GM12878 (cell line): Measurements from ENCODE around the gene HHIP. TPM values are rescaled to one million over a fixed set of nuclear protein-coding genes. Genes with fewer than 3 reads are reported as not detected.

Experiments used
- ATAC-seq: fragments of 200-7000 bp; cut with Tn5 transposase; 3 replicates; pipeline ENCODE4 v1.9.1; 2020; ENCODE audit warnings: mild to moderate bottlenecking, moderate library complexity
- BruUV-seq: library from RNA; stranded (reverse); fragments of 400-500 nt; replicated peaks from 2 replicates; lab custom pipeline; 2021; lab: Mats Ljungman, UMichigan
- CTCF ChIA-PET: fragments of 300-600 bp; sonication (Branson Sonifier 250); formaldehyde crosslinking; extraction: SDS; loops from one replicate; lab custom pipeline; 2021; ENCODE audit warnings: inconsistent platforms; lab: Yijun Ruan, JAX
- POLR2A ChIA-PET: fragments of 350-600 bp; formaldehyde crosslinking; extraction: SDS; loops from one replicate; lab custom pipeline; 2021; ENCODE audit warnings: inconsistent platforms; lab: Charles Lee
- RAD21 ChIA-PET: fragments of 300-600 bp; sonication (Branson Sonifier 250); formaldehyde crosslinking; loops from one replicate; lab custom pipeline; 2023; ENCODE audit warnings: antibody characterized with exemption; ENCODE audit not compliant: unreplicated experiment; lab: Charles Lee
- SMC1A ChIA-PET: fragments of 300-600 bp; sonication (Branson Sonifier 250); formaldehyde crosslinking; loops from one replicate; lab custom pipeline; 2023; ENCODE audit not compliant: unreplicated experiment, uncharacterized antibody; lab: Charles Lee
- DNase-seq: peaks from one replicate; pipeline ENCODE4 v3.0.0-alpha.2; 2011; ENCODE audit warnings: low read depth, low spot score
- FAIRE-seq: peaks from 3 replicates; lab custom pipeline; 2011; peaks lifted over from hg19 to GRCh38; lab: Jason Lieb, UNC
- H2AFZ ChIP-seq: 2 replicates; pipeline ENCODE4 v1.6.0; 2011; ENCODE audit warnings: low read depth, low read length, control low read depth; ENCODE audit not compliant: control insufficient read depth
- H3K27ac ChIP-seq: 2 replicates; pipeline ENCODE4 v1.5.1; 2011; ENCODE audit warnings: control low read depth; ENCODE audit not compliant: control insufficient read depth, insufficient read depth
- H3K27me3 ChIP-seq, 2 experiments: replicated peaks in 1 of 2; 2 replicates each; pipeline versions ENCODE4 v1.6.0 to v1.6.1; 2011; ENCODE audit warnings: low read length in 1 of 2; ENCODE audit not compliant: control insufficient read depth in 2 of 2, insufficient read depth in 2 of 2
- H3K36me3 ChIP-seq, 2 experiments: 2 replicates each; pipeline ENCODE4 v1.5.1; 2011; ENCODE audit warnings: low read length in 1 of 2; ENCODE audit not compliant: control insufficient read depth in 2 of 2, insufficient read depth in 2 of 2
- H3K4me1 ChIP-seq: 2 replicates; pipeline ENCODE4 v1.6.1; 2011; ENCODE audit warnings: mild to moderate bottlenecking, low read length, moderate library complexity, mixed read lengths; ENCODE audit not compliant: control insufficient read depth, insufficient read depth
- H3K4me2 ChIP-seq: 2 replicates; pipeline ENCODE4 v1.6.0; 2011; ENCODE audit warnings: control low read depth; ENCODE audit not compliant: control insufficient read depth, insufficient read depth
- H3K4me3 ChIP-seq: fragments of 200-600 bp; sonication (generic); 2 replicates; pipeline ENCODE4 v1.5.1; 2016
- H3K79me2 ChIP-seq: 2 replicates; pipeline ENCODE4 v1.6.0; 2011; ENCODE audit warnings: low read length; ENCODE audit not compliant: control insufficient read depth, insufficient read depth
- H3K9ac ChIP-seq: 2 replicates; pipeline ENCODE4 v1.8.0; 2011; ENCODE audit warnings: low read length, control low read depth, mixed read lengths; ENCODE audit not compliant: control insufficient read depth, insufficient read depth
- H3K9me3 ChIP-seq: replicated peaks from 3 replicates; pipeline ENCODE4 v1.5.1; 2011; ENCODE audit warnings: mild to moderate bottlenecking, low read length; ENCODE audit not compliant: control insufficient read depth, insufficient read depth
- H4K20me1 ChIP-seq: 2 replicates; pipeline ENCODE4 v1.6.0; 2011; ENCODE audit not compliant: control insufficient read depth, insufficient read depth
- CBX3 ChIP-seq: fragments of 200-600 bp; sonication (generic); IDR thresholded peaks from 2 replicates; pipeline ENCODE4 v1.6.1; 2016; ENCODE audit warnings: low read depth, borderline replicate concordance
- EGR1 ChIP-seq, 2 experiments: IDR thresholded peaks; 1 replicate in 1 of 2; 2 replicates in 1 of 2; pipeline ENCODE4 v1.6.1; 2011 to 2012; ENCODE audit warnings: low read depth in 2 of 2, low read length in 2 of 2, borderline replicate concordance in 1 of 2, mild to moderate bottlenecking in 1 of 2, moderate library complexity in 1 of 2
- EP300 ChIP-seq, 2 experiments: fragments of 150-350 bp in 1 of 2; IDR thresholded peaks; 2 replicates each; pipeline ENCODE4 v1.6.1; 2011 to 2012; ENCODE audit warnings: low read depth in 2 of 2, low read length in 2 of 2, borderline replicate concordance in 1 of 2, improper control_type of control experiment in 1 of 2, inconsistent platforms in 1 of 2; ENCODE audit not compliant: control insufficient read depth in 1 of 2
- ESRRA ChIP-seq: IDR thresholded peaks from 2 replicates; pipeline ENCODE4 v1.6.1; 2012; ENCODE audit warnings: mild to moderate bottlenecking, low read length, improper control_type of control experiment
- FOXM1 ChIP-seq: IDR thresholded peaks from 2 replicates; pipeline ENCODE4 v1.6.1; 2012; ENCODE audit warnings: low read depth, mild to moderate bottlenecking, inconsistent platforms, low read length, moderate library complexity
- GABPA ChIP-seq: IDR thresholded peaks from 2 replicates; pipeline ENCODE4 v1.6.1; 2014; ENCODE audit warnings: antibody characterized with exemption, low read depth, mild to moderate bottlenecking, inconsistent platforms
- MYC ChIP-seq: IDR thresholded peaks from 2 replicates; pipeline ENCODE4 v1.6.1; 2011; ENCODE audit warnings: mild to moderate bottlenecking, low read length, moderate library complexity, inconsistent platforms; ENCODE audit not compliant: insufficient read depth, insufficient replicate concordance, insufficient read length, severe bottlenecking
- SMC3 ChIP-seq: IDR thresholded peaks from 2 replicates; pipeline ENCODE4 v1.6.1; 2011; ENCODE audit warnings: low read length, improper control_type of control experiment, borderline replicate concordance
- TAF1 ChIP-seq: IDR thresholded peaks from 2 replicates; pipeline ENCODE4 v1.6.1; 2011; ENCODE audit warnings: mild to moderate bottlenecking, low read depth, low read length, borderline replicate concordance
- TCF12 ChIP-seq: IDR thresholded peaks from 2 replicates; pipeline ENCODE4 v1.6.1; 2011; ENCODE audit warnings: low read depth, mild to moderate bottlenecking, low read length
- WRNIP1 ChIP-seq: IDR thresholded peaks from 2 replicates; pipeline ENCODE4 v1.6.1; 2011; ENCODE audit warnings: low read depth, low read length, improper control_type of control experiment, borderline replicate concordance
- whole genome bisulfite sequencing: methylation state at CpG from one replicate; pipeline ENCODE4 v1.1.6; 2016; ENCODE audit warnings: low lambda C conversion rate; ENCODE audit not compliant: insufficient replicate concordance, insufficient coverage; ENCODE audit errors: missing lambda C conversion rate; 5-methylcytosine and 5-hydroxymethylcytosine counted together
- in situ Hi-C: fragments of 300-500 bp; cut with MboI; formaldehyde crosslinking; loops from 9 replicates; pipeline ENCODE4 v1.14.3; 2018; ENCODE audit warnings: mixed read lengths
- intact Hi-C: fragments of 100-400 bp; cut with micrococcal nuclease; formaldehyde crosslinking; loops from one replicate; pipeline ENCODE4 v1.14.2; 2022; ENCODE audit not compliant: unreplicated experiment
- polyA plus RNA-seq, 11 experiments: library from polyadenylated mRNA; depleted of rRNA in 4 of 11; unstranded in 6 of 11; stranded (reverse) in 5 of 11; fragments of >200 nt; fragmentation: Nextera tagmentation in 4 of 11; fragmentation: Illumina TruSeq in 1 of 11; extraction: Ambion mirVana in 4 of 11; extraction: Trizol in 1 of 11; gene quantifications; 1 replicate in 1 of 11; 2 replicates in 10 of 11; pipeline versions ENCODE4 v1.2.1 to v1.2.3, GENCODE V29; 2011 to 2016; ENCODE audit warnings: inconsistent platforms in 2 of 11, missing spikeins in 2 of 11, low read depth in 1 of 11
- total RNA-seq, 4 experiments: library from RNA; depleted of rRNA in 3 of 4; stranded (reverse); fragments of >200 nt in 3 of 4; fragmentation: Illumina TruSeq in 1 of 4; extraction: Trizol in 1 of 4; gene quantifications; 2 replicates each; pipeline versions ENCODE4 v1.2.1 to v1.2.3, GENCODE V29; 2013 to 2021

Gene HHIP
- total and polyA plus RNA-seq, 10 of the 15 experiments (the other 5 are each of a cell fraction or from before 2014, with no cell fraction given) = 0.06 to 0.56 (median 0.24) TPM; not detected in 1

- Histone ChIP-seq H3K4me3 (no peak overlapping the region), H3K9ac (no peak overlapping the region), H3K4me2 (no peak overlapping the region), H3K27ac (no peak overlapping the region), H3K27me3 (peaks cover 0 to 3% of the 10 kb centered on the region in 2 experiments; a peak in 2 of 4 replicates), H3K79me2 (no peaks in the 10 kb centered on the region), H3K36me3 (no peaks in the 10 kb centered on the region), H4K20me1 (no peaks in the 10 kb centered on the region), H3K9me3 (no peaks in the 10 kb centered on the region), H2AFZ (no peak overlapping the region), H3K4me1 (no peaks in the 10 kb centered on the region)
- TF ChIP-seq MYC (no peak), FOXM1 (no peak), SMC3 (no peak), TAF1 (no peak), EP300 (IDR thresholded peaks at IDR 0.05; ENCODE audit: borderline replicate concordance in 1 of 2, control insufficient read depth in 1 of 2, low read depth in 2 of 2, low read length in 2 of 2) (no peak), GABPA (no peak), ESRRA (no peak), WRNIP1 (no peak), TCF12 (no peak), CBX3 (no peak), EGR1 (IDR thresholded peaks at IDR 0.05; ENCODE audit: borderline replicate concordance in 1 of 2, low read depth in 2 of 2, low read length in 2 of 2) (no peak)
- ATAC-seq (no peak), FAIRE-seq (no peak), DNase-seq (no peak)
- ChIA-PET POLR2A (no interaction called here), RAD21 (no interaction called here), CTCF (interaction anchor here (0.6 kb wide), 1 partner anchor 59 kb away, joined by 3 read pairs; no protein-coding TSS in a partner anchor), SMC1A (interaction anchor here (0.7 kb wide), 1 partner anchor 12 kb away, joined by 3 read pairs; no protein-coding TSS in a partner anchor)
- 14% methylated on average over 3 of the region's 3 CpGs for WGBS
- intact Hi-C loops = no loop called here
- no TSS peak for BruUV-seq
- in situ Hi-C loops = no loop called here
These were observed 24.3 kb upstream of the HHIP start for GRCh38 chr4:144621681-144622080.
